ENCODE results near the gene DDAH1.

The DDAH1 gene

GRCh38 chr1:85339089-85339488 is 125.9 kb downstream of the DDAH1 start:
- no peak for TF ChIP-seq CTCF (IDR thresholded peaks at IDR 0.05; ENCODE audit: insufficient read depth, low read length, missing control alignments)
- DNase-seq (ENCODE audit: low read depth, low spot score): no peak
- CTCF ChIA-PET: interaction anchor here (1.5 kb wide), 1 partner anchor 10 kb away, joined by 6 read pairs; no protein-coding TSS in a partner anchor
- POLR2A ChIA-PET: interaction anchor here (0.5 to 2.4 kb wide), 2 partner anchors 9 to 950 kb away, joined by 3 to 9 read pairs; no protein-coding TSS in a partner anchor
- H3K4me3 ChIP-seq (ENCODE audit: low read depth, low read length): no peak overlapping the region

DNA sequence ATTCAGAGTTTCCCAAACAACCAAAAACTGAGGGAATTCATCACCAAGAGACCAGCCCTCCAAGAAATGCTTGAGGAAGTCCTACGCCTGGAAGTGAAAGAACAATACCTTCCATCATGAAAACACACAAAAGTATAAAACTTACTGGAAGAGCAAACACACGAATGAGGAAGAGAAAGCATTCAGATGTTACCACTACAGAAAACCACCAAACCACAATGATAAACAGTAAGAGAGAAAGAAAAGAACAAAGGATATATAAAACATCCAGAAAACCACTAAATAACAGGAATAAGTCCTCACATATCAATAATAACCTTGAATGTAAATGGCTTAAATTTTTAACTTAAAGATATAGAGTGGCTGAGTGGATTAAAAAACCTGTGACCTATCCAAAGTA is 130.0 kb downstream of the DDAH1 start:
- no peak for TF ChIP-seq CTCF (IDR thresholded peaks at IDR 0.05; ENCODE audit: insufficient read depth, low read length, missing control alignments)
- CTCF ChIA-PET: no interaction called here

GRCh38 chr1:85333186-85333585 is 131.8 kb downstream of the DDAH1 start:
- TF ChIP-seq CTCF (IDR thresholded peaks at IDR 0.05; ENCODE audit: insufficient read depth, low read length, missing control alignments): no peak
- no peak overlapping the region for H3K4me3 ChIP-seq (ENCODE audit: low read depth, low read length)
- DNase-seq (ENCODE audit: low read depth, low spot score): no peak
- ChIA-PET CTCF (no interaction called here), POLR2A (no interaction called here)

More for the DNA sequence above, 130.0 kb downstream of the DDAH1 start:
- DNase-seq (ENCODE audit: low read depth, low spot score): no peak
- H3K4me3 ChIP-seq (ENCODE audit: low read depth, low read length): no peak overlapping the region
- POLR2A ChIA-PET: no interaction called here

DNA sequence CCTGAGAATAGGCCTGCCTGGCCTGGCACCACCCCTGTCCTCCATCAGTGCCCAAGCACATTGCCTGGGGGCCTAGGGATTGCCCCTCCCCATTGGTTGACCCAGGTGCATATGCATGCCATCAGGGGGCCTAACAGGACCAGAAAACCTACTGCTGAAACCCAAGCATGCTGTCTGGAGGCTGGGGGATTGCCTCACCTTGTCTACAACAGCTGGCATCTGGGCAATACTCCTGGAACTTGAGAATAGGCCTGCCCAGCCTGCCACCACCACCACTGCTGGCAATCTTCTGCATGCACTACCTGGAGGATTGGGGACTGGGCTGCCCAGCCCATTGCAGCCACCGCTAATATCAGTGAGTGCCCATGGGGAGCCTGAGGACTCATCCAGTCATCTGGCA is 132.4 kb downstream of the DDAH1 start:
- ChIA-PET POLR2A (no interaction called here), CTCF (no interaction called here)
- no peak overlapping the region for H3K4me3 ChIP-seq (ENCODE audit: low read depth, low read length)
- no peak for DNase-seq (ENCODE audit: low read depth, low spot score)
- TF ChIP-seq CTCF (IDR thresholded peaks at IDR 0.05; ENCODE audit: insufficient read depth, low read length, missing control alignments): no peak

DNA sequence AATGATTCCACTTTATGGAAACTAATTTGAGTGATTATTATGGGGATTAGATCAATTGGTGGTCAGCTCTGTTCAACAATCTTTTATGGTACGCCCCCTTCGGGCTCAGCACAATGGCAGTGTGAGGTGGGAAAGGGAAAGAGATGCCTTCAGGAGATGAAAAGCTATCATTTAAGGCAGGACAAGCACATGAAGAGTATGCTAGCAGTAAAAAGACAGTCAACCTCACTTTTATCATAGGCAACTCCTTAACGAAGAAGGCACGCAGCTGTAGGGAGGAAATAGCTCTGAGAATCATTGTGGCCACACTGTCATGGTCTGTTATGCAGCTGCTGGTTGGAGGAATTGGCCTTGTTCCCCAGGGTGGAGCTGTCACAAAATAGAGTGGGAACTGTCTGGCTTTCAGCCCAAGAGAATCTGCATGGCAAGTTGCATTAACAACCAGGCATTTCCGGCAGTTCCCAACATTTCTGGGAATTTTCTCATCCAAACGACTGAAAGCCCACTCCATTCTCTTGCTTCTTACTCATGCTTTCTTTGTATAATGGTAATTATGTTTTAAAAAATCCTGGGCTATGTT is 134.2 kb downstream of the DDAH1 start:
- no peak overlapping the region for H3K4me3 ChIP-seq (ENCODE audit: low read depth, low read length)

More for the DNA sequence above, 134.2 kb downstream of the DDAH1 start:
- DNase-seq (ENCODE audit: low read depth, low spot score): peak; percentile 96
- CTCF ChIA-PET: interaction anchor here (1.1 to 2.5 kb wide), 7 partner anchors 10 to 144 kb away, joined by 3 to 14 read pairs (median 3); no protein-coding TSS in a partner anchor
- POLR2A ChIA-PET: interaction anchor here (0.7 to 3.6 kb wide), 15 partner anchors 8 to 282 kb away, joined by 3 to 45 read pairs (median 5); partner anchors contain the start of genes BCL10, CCN1 and DDAH1
- TF ChIP-seq CTCF (IDR thresholded peaks at IDR 0.05; ENCODE audit: insufficient read depth, low read length, missing control alignments): no peak
